NCI-H510A treated with DMSO at 0.1 percent for 48 hours (cell line): Measurements from ENCODE around the gene ADAMTS18.
"Not testable (repeated sequence)": the region's sequence is repeated elsewhere in the genome, so short reads cannot be mapped to it uniquely, and the experiment has no call there.

Source experiments
- DNase-seq: peaks from one replicate; lab custom pipeline; 2025; lab: John Stamatoyannopoulos, UW

The ADAMTS18 gene

GRCh38 chr16:77279316-77279715, 155.5 kb downstream of the ADAMTS18 start:
- not testable (repeated sequence) for DNase-seq

GRCh38 chr16:77277571-77277970, 157.3 kb downstream of the ADAMTS18 start:
- no peak for DNase-seq

DNA sequence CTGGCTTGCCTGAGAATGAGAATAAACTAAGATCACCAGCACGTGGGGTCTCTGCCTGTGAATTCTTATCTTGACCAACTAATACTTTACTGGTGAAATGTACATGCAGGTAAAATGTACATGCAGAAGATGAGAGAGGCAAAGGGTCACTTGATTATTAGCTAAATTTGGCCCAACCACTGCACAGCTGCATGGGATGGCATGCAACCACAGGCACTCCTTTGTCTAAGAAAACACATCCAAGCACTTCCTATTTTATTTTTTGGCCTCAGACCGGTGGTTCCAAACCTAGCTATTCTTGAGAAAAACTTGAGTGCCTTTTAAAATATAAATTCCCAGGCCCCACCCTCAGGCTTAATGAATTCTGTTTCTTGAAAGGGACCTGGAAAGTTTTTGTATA, 157.7 kb downstream of the ADAMTS18 start:
- no peak for DNase-seq

DNA sequence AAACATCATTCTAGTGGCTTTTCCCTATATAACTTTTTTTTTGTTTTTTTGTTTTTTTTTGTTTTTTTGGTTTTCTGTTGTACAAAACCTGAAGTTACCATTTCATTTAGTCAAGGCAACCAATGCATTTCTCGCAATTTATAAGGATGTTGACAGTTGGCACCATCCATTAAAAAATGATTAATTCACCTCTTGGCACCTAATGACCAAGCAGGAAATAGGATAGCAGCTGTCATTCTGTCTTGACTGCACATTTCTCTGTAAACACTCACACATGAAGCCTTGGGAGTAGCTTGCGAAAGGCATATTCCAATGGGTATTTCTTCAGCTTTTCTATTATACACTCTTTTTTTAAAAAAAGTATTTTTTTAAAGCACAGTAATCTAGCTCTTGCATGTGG, 158.2 kb downstream of the ADAMTS18 start:
- DNase-seq: peak; percentile 11

- not testable (repeated sequence) for DNase-seq
Observed at GRCh38 chr16:77275303-77275702, 159.5 kb downstream of the ADAMTS18 start.

GRCh38 chr16:77273815-77274214, 161.0 kb downstream of the ADAMTS18 start:
- DNase-seq: peak; percentile 24

DNA sequence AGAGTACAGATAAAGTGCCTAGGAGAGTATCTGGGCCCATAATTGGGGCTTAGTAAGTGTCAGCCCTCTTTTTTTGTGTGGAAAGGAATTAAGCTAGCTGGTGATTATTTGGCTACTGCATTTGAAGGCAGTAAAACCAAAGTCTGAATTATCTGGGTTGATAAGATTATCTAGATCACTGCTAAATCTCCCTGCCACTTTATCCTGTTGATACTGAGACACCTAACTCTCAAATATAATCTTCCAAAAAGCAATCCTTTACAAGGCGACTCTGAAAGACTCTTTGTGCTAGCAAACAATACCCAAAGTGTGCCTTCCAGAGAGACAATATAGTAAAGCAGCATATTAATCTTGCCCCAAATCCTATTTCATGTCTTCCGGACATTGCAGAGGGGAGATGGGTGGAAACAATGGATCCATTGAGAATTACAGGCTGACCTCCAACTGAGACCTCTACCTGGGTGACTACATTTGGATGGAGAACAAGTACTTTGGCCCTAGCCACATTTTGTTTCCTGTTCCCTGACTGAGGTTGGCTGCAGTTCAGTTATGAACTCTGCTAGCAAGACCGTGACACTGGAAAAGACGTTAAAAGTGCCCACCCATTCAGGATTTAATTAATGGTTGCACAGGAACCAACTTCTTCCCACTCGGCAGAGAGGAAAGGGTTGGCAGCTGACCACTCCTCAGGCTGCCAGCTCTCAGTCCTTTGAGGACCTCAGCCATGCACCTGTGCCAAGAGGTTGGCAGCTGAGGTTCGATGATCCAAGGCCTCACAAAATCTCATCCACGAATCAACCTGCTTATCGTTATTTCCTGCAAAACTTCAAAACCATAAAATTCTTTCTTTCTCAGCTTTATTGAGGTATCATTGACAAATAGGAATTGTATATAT, 163.1 kb downstream of the ADAMTS18 start:
- DNase-seq: no peak

GRCh38 chr16:77266185-77266584, 168.6 kb downstream of the ADAMTS18 start:
- not testable (repeated sequence) for DNase-seq

DNA sequence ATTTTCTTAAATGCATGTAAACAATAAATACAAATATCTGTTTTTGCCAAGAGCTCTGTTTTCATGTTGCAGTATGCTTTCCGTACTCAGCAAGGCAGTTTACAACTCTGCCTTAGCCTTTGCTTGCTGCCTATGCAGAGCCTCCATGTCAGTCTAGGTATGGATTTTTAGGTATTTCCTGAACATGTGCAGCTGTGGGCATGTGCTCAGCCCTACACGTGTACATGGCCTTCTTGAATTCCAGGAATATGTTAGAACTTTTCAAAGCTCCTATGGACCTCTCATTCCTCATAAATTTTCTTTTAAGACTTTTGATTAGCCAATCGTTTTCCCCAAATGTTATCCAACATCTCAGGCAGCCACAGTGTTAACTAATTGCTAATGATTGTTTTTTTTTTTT, 171.9 kb downstream of the ADAMTS18 start:
- DNase-seq: no peak

DNA sequence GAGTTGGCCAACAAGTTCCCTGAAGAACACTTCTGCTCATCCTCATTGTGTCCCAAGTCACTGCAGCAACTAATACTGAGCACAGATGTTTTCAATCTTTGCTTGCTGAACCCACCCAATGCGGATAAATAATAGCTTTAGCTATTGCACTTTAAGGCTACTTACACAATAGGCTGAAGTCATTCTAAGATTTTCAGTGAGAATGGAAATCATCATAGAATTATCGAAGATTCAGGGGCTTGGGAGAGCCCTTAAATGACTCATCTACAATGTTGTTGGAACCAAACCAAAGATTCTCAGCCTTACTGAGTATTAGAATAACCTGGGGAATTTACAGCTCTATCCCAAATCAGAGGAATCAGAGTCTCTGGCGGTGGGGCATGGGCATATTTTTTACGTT, 184.4 kb downstream of the ADAMTS18 start:
- DNase-seq: no peak

GRCh38 chr16:77246150-77246549, 188.7 kb downstream of the ADAMTS18 start:
- DNase-seq: no peak

- not testable (repeated sequence) for DNase-seq
Observed at GRCh38 chr16:77242471-77242870, 192.4 kb downstream of the ADAMTS18 start.

- peak; percentile 50 for DNase-seq
Observed at GRCh38 chr16:77238593-77238992, 196.2 kb downstream of the ADAMTS18 start.

- DNase-seq: peak; percentile 86
Observed at GRCh38 chr16:77236063-77236511, 198.7 kb downstream of the ADAMTS18 start.

- DNase-seq: no peak
Observed at GRCh38 chr16:77234611-77235010, 200.2 kb downstream of the ADAMTS18 start.

- DNase-seq: no peak
Observed at GRCh38 chr16:77233799-77234519, 200.9 kb downstream of the ADAMTS18 start.
